PFSK-1 (cell line): Measurements from ENCODE around the gene VIT.

Source experiments
- SIN3A ChIP-seq: IDR thresholded peaks from 2 replicates; pipeline ENCODE4 v1.6.1; 2012; ENCODE audit warnings: mild to moderate bottlenecking, low read length, moderate library complexity, borderline replicate concordance; ENCODE audit not compliant: insufficient read depth
- TAF1 ChIP-seq: IDR thresholded peaks from 2 replicates; pipeline ENCODE4 v1.6.1; 2012; ENCODE audit warnings: low read length, control low read depth, borderline replicate concordance; ENCODE audit not compliant: insufficient read depth
- TF ChIP-seq, protein P1 (sequence below), 2 experiments: IDR thresholded peaks; 2 replicates each; pipeline versions ENCODE4 v1.6.1 to v1.8.0; 2011 to 2012; ENCODE audit warnings: low read depth in 2 of 2, low read length in 2 of 2, control low read depth in 1 of 2, inconsistent platforms in 1 of 2, mild to moderate bottlenecking in 1 of 2, moderate library complexity in 1 of 2; ENCODE audit not compliant: insufficient read depth in 1 of 2

DNA sequence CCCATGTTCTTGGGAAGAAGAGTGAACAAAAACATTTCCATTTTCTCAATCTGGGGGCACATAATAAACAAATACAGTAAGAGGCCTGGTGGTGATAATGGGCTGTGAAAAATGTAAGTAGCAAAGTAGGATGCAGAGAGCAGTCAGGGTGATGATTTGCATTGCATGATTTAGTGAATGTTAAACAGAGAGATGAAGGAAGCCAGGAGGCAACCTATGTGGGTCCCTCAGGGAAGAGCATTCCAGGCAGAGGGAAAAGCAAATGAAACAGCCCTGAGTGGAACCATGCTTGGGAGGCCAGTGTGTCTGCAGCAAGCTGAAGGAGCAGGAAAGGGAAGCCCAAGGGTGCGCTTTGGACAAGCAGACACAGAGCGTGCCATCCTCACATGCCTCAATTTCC is 5.4 kb downstream of the VIT start:
- TF ChIP-seq, protein P1, sequence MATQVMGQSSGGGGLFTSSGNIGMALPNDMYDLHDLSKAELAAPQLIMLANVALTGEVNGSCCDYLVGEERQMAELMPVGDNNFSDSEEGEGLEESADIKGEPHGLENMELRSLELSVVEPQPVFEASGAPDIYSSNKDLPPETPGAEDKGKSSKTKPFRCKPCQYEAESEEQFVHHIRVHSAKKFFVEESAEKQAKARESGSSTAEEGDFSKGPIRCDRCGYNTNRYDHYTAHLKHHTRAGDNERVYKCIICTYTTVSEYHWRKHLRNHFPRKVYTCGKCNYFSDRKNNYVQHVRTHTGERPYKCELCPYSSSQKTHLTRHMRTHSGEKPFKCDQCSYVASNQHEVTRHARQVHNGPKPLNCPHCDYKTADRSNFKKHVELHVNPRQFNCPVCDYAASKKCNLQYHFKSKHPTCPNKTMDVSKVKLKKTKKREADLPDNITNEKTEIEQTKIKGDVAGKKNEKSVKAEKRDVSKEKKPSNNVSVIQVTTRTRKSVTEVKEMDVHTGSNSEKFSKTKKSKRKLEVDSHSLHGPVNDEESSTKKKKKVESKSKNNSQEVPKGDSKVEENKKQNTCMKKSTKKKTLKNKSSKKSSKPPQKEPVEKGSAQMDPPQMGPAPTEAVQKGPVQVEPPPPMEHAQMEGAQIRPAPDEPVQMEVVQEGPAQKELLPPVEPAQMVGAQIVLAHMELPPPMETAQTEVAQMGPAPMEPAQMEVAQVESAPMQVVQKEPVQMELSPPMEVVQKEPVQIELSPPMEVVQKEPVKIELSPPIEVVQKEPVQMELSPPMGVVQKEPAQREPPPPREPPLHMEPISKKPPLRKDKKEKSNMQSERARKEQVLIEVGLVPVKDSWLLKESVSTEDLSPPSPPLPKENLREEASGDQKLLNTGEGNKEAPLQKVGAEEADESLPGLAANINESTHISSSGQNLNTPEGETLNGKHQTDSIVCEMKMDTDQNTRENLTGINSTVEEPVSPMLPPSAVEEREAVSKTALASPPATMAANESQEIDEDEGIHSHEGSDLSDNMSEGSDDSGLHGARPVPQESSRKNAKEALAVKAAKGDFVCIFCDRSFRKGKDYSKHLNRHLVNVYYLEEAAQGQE (IDR thresholded peaks at IDR 0.05; ENCODE audit: insufficient read depth in 1 of 2, low read depth in 2 of 2, low read length in 2 of 2): no peak
- TF ChIP-seq TAF1: no peak
- TF ChIP-seq SIN3A: no peak
